Nephron progenitor cell (in vitro differentiated cells): ENCODE results near the gene PARP14.

ENCODE experiments used
- DNase-seq: peaks from one replicate; pipeline ENCODE4 v3.0.0; 2021
- H3K27ac Mint-ChIP-seq: 2 replicates; pipeline ENCODE4 v1.8.0; 2021; ENCODE audit warnings: mild to moderate bottlenecking, moderate library complexity, mixed read lengths
- H3K27me3 Mint-ChIP-seq: 2 replicates; pipeline ENCODE4 v1.8.0; 2021; ENCODE audit warnings: mild to moderate bottlenecking, low read depth, mixed read lengths; ENCODE audit not compliant: poor library complexity
- H3K36me3 Mint-ChIP-seq: 2 replicates; pipeline ENCODE4 v1.8.0; 2021; ENCODE audit warnings: low read depth, mixed read lengths
- H3K4me1 Mint-ChIP-seq: 2 replicates; pipeline ENCODE4 v1.8.0; 2021; ENCODE audit warnings: mixed read lengths
- H3K4me3 Mint-ChIP-seq: 2 replicates; pipeline ENCODE4 v1.8.0; 2021; ENCODE audit warnings: mild to moderate bottlenecking, moderate library complexity, mixed read lengths
- H3K9me3 Mint-ChIP-seq: 2 replicates; pipeline ENCODE4 v1.8.0; 2021; ENCODE audit warnings: mild to moderate bottlenecking, moderate library complexity, mixed read lengths
- CTCF ChIP-seq: fragments of 200-600 bp; sonication (generic); IDR thresholded peaks from 2 replicates; pipeline ENCODE4 v1.5.0; 2021; ENCODE audit warnings: antibody characterized with exemption

The PARP14 gene

GRCh38 chr3:122665226-122665786, 15.3 kb upstream of the PARP14 start:
- no peak for DNase-seq
- TF ChIP-seq CTCF: no peak
- Mint-ChIP-seq H3K27ac (no peak overlapping the region), H3K36me3 (peaks cover 7% of the 10 kb centered on the region), H3K9me3 (peaks cover 19% of the 10 kb centered on the region), H3K4me1 (peaks cover 24% of the 10 kb centered on the region), H3K4me3 (no peak overlapping the region), H3K27me3 (peaks cover 5% of the 10 kb centered on the region)

DNA sequence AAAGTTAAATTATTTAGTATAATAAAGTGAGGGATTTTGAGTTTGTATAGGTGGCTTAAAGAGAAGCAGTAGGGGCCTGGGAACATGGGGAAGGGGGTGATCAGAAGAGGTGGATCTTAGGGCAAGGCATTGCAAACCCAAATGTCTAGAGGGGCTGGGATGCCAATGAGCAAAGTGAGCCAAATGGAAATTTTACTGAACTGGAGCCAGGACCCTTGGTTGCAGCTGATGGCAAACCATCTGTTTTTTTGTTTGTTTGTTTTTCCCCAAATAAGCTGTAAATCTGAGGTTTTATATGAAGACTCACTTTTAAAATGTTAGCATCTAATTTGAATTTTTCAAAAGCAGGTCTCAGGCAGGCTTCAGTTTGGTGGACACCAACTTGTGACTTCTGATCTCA, 14.8 kb upstream of the PARP14 start:
- no peak for DNase-seq
- H3K36me3 Mint-ChIP-seq: peaks cover 3% of the 10 kb centered on the region
- peaks cover 24% of the 10 kb centered on the region for H3K4me1 Mint-ChIP-seq
- peak overlapping the region; percentile 13 for H3K27ac Mint-ChIP-seq
- no peak overlapping the region for H3K4me3 Mint-ChIP-seq
- H3K27me3 Mint-ChIP-seq: peaks cover under 1% of the 10 kb centered on the region
- TF ChIP-seq CTCF: no peak
- peaks cover 13% of the 10 kb centered on the region for H3K9me3 Mint-ChIP-seq

- H3K27ac Mint-ChIP-seq: peak overlapping the region; percentile 54
- H3K27me3 Mint-ChIP-seq: no peaks in the 10 kb centered on the region
- H3K9me3 Mint-ChIP-seq: peaks cover 5% of the 10 kb centered on the region
- H3K4me3 Mint-ChIP-seq: no peak overlapping the region
- peaks cover 13% of the 10 kb centered on the region for H3K4me1 Mint-ChIP-seq
- no peaks in the 10 kb centered on the region for H3K36me3 Mint-ChIP-seq
- TF ChIP-seq CTCF: no peak
- DNase-seq: no peak
These were observed 11.5 kb upstream of the PARP14 start for GRCh38 chr3:122668930-122669730.

- H3K36me3 Mint-ChIP-seq: no peaks in the 10 kb centered on the region
- no peak overlapping the region for H3K4me3 Mint-ChIP-seq
- no peak for DNase-seq
- H3K9me3 Mint-ChIP-seq: peaks cover 5% of the 10 kb centered on the region
- H3K4me1 Mint-ChIP-seq: no peaks in the 10 kb centered on the region
- no peak overlapping the region for H3K27ac Mint-ChIP-seq
- no peaks in the 10 kb centered on the region for H3K27me3 Mint-ChIP-seq
- TF ChIP-seq CTCF: no peak
These were observed 9.1 kb upstream of the PARP14 start for GRCh38 chr3:122671553-122671952.

- H3K27me3 Mint-ChIP-seq: peaks cover 10% of the 10 kb centered on the region
- no peak overlapping the region for H3K27ac Mint-ChIP-seq
- H3K4me1 Mint-ChIP-seq: peaks cover 5% of the 10 kb centered on the region
- H3K4me3 Mint-ChIP-seq: no peak overlapping the region
- no peaks in the 10 kb centered on the region for H3K36me3 Mint-ChIP-seq
- DNase-seq: no peak
- H3K9me3 Mint-ChIP-seq: no peaks in the 10 kb centered on the region
- TF ChIP-seq CTCF: no peak
These were observed 6.3 kb upstream of the PARP14 start for GRCh38 chr3:122674339-122674738.

DNA sequence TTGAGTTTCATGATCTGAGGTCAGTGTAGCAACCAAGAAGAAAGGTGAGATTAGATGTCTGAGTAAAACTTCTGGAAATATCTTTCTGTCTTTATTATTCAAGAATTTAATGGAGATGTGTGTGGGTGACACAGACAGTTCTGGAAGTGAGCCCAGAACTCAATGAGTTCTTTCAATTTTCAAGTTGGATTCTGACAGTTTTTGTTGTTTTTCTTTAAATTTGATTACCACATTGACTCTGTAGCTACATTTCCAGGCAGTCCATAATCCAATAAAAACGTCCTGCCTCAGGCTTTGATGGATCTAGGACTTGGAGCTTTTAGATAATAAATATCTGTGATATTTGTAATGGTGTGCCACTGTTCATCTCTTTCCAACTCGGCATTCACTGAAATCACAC, 3.9 kb upstream of the PARP14 start:
- H3K27me3 Mint-ChIP-seq: peaks cover 33% of the 10 kb centered on the region
- no peaks in the 10 kb centered on the region for H3K9me3 Mint-ChIP-seq
- no peak overlapping the region for H3K4me3 Mint-ChIP-seq
- no peaks in the 10 kb centered on the region for H3K36me3 Mint-ChIP-seq
- H3K27ac Mint-ChIP-seq: no peak overlapping the region
- TF ChIP-seq CTCF: no peak
- DNase-seq: no peak
- peaks cover 23% of the 10 kb centered on the region for H3K4me1 Mint-ChIP-seq
